Astrocyte of the spinal cord (primary cell): ENCODE results near the gene TEX264.

ENCODE experiments used
- DNase-seq: peaks from one replicate; pipeline ENCODE4 v3.0.0; 2011; ENCODE audit warnings: low read depth, low spot score
- H3K4me3 ChIP-seq: 2 replicates; pipeline ENCODE4 v1.5.1; 2011; ENCODE audit warnings: low read depth, mild to moderate bottlenecking, low read length, moderate library complexity
- CTCF ChIP-seq: IDR thresholded peaks from 2 replicates; pipeline ENCODE4 v1.5.1; 2012; ENCODE audit warnings: low read depth, mild to moderate bottlenecking, low read length, inconsistent platforms
- in situ Hi-C: cut with HindIII; loops from 2 replicates; pipeline ENCODE4 v1.10.0; 2017; ENCODE audit warnings: low sequenced_read_pairs

The TEX264 gene

GRCh38 chr3:51680196-51680595 is 9.1 kb downstream of the TEX264 start:
- H3K4me3 ChIP-seq = no peak overlapping the region
- in situ Hi-C loops = no loop called here
- no peak for TF ChIP-seq CTCF
- no peak for DNase-seq

DNA sequence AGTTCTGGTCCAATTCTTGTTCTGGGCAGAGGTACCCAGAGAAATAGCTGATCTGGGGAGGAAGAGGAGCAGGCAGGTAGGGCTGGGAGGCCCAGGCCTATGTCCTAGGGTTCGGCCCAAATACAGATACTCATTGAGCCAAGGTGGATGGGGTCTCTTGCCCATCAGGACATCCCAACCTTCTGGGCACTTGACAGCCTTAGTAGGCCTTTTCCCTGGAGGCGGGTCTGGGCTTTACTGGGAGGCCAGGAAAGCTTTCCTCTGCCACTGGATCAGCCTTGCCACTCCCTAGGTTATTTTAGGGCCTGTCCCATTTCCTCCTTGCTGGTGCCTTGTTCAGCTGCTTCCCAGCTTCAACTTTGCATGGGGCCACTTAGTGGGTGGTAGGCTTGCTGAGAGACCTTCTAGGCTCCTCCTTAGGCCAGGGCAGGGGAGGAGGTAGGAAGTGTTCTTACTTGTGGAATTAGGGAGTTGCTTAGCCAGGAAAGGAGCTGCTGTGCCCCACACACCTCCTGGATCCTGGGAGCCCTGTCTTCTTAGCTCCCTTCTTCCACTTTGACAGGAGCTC is 9.7 kb downstream of the TEX264 start:
- H3K4me3 ChIP-seq = no peak overlapping the region
- no peak for TF ChIP-seq CTCF
- in situ Hi-C loops = no loop called here
- DNase-seq = no peak

- H3K4me3 ChIP-seq = no peak overlapping the region
- no peak for TF ChIP-seq CTCF
Observed at GRCh38 chr3:51681453-51681852, 10.4 kb downstream of the TEX264 start.

GRCh38 chr3:51682079-51682478 is 11.0 kb downstream of the TEX264 start:
- DNase-seq = peak; percentile 84
- in situ Hi-C loops = no loop called here
- TF ChIP-seq CTCF = peak; percentile 90
- no peak overlapping the region for H3K4me3 ChIP-seq

More at GRCh38 chr3:51681453-51681852, 10.4 kb downstream of the TEX264 start:
- no peak for DNase-seq
- in situ Hi-C loops = no loop called here

DNA sequence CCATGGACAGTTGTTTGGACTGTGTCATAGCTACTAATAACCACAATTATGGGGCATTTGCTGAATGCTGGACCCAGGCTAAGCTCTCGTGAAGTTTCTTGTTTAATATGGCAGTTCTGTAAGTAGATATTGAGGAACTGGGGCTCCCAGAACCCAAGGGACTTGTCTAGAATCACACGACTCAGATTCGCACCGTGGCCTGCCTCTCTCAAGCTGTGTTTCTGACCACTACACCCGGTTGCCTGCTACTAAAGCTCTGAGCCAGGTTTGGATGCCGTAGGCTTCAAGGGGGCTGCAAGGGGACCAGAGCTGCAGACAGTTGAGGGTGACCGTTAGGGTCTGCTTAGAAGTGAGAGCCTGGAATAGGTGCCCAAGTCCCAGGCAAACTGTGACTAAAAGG is 11.5 kb downstream of the TEX264 start:
- TF ChIP-seq CTCF = no peak
- in situ Hi-C loops = no loop called here
- no peak for DNase-seq
- no peak overlapping the region for H3K4me3 ChIP-seq

GRCh38 chr3:51683566-51683965 is 12.5 kb downstream of the TEX264 start:
- no peak overlapping the region for H3K4me3 ChIP-seq
- no peak for TF ChIP-seq CTCF
- no peak for DNase-seq
- in situ Hi-C loops = no loop called here
